Epithelial cell of proximal tubule (primary cell): ENCODE data around the gene INPP5A. TPM values are rescaled to one million over a fixed set of nuclear protein-coding genes. Genes with fewer than 3 reads are reported as not detected.

Source experiments
- DNase-seq: peaks from one replicate; pipeline ENCODE4 v3.0.0-alpha.2; 2011; ENCODE audit warnings: low read depth
- H3K4me3 ChIP-seq: 2 replicates; pipeline ENCODE4 v1.5.1; 2011; ENCODE audit warnings: low read depth, mild to moderate bottlenecking, low read length
- total RNA-seq: library from RNA; depleted of rRNA; stranded (reverse); fragments of >200 nt; gene quantifications from 2 replicates; pipeline ENCODE4 v1.2.3, GENCODE V29; 2015
- TF ChIP-seq, protein P1 (sequence below): conservative IDR thresholded peaks from 2 replicates; pipeline ENCODE4 v1.5.1; 2012; ENCODE audit warnings: low read depth, mild to moderate bottlenecking, low read length

INPP5A gene
- total RNA-seq, 1 donor from 2014 or later, result 30.4 TPM

DNA sequence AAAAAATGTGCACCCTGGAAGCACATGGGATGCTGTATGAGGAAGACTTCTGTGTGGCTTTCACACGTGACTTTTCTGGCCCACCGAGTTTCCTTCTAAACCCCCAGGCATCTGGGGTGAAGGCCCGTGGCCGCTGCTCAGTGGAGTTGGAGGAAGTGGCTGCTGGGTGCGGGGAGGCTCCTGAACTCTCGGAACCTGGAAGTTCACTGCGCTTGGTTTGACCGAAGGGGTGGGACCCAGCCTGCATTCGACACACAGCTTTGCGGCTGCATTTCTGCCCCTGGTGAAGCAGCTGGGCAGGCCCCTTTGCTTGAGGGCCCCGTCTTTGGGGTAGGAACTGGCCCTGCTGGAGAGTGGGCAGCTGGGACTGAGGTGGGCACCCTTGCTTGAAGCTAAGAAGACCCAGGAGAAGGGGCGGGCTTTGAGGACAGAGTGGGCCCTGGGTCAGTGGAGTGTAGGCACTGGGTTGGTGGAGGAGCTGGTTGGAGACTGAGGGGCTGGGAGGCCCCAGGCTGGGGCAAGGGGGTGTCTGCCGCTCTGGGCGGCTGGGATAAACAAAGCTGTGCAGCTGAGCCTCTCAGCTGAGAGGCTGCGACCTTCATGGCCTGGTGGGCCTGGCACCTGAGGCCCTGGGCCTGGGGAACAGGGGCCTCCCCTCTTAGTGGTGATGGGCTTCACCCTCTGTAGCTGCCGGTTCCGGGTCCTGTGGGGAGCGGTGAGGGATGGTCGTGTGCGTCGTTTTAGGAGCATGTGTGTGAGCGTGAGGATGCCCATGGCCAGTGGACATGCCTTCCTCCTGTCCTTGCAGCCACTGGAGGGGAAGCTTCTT is 78.0 kb downstream of the INPP5A start:
- no peak overlapping the region for H3K4me3 ChIP-seq
- TF ChIP-seq, protein P1, sequence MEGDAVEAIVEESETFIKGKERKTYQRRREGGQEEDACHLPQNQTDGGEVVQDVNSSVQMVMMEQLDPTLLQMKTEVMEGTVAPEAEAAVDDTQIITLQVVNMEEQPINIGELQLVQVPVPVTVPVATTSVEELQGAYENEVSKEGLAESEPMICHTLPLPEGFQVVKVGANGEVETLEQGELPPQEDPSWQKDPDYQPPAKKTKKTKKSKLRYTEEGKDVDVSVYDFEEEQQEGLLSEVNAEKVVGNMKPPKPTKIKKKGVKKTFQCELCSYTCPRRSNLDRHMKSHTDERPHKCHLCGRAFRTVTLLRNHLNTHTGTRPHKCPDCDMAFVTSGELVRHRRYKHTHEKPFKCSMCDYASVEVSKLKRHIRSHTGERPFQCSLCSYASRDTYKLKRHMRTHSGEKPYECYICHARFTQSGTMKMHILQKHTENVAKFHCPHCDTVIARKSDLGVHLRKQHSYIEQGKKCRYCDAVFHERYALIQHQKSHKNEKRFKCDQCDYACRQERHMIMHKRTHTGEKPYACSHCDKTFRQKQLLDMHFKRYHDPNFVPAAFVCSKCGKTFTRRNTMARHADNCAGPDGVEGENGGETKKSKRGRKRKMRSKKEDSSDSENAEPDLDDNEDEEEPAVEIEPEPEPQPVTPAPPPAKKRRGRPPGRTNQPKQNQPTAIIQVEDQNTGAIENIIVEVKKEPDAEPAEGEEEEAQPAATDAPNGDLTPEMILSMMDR, result no peak
- DNase-seq, result no peak

DNA sequence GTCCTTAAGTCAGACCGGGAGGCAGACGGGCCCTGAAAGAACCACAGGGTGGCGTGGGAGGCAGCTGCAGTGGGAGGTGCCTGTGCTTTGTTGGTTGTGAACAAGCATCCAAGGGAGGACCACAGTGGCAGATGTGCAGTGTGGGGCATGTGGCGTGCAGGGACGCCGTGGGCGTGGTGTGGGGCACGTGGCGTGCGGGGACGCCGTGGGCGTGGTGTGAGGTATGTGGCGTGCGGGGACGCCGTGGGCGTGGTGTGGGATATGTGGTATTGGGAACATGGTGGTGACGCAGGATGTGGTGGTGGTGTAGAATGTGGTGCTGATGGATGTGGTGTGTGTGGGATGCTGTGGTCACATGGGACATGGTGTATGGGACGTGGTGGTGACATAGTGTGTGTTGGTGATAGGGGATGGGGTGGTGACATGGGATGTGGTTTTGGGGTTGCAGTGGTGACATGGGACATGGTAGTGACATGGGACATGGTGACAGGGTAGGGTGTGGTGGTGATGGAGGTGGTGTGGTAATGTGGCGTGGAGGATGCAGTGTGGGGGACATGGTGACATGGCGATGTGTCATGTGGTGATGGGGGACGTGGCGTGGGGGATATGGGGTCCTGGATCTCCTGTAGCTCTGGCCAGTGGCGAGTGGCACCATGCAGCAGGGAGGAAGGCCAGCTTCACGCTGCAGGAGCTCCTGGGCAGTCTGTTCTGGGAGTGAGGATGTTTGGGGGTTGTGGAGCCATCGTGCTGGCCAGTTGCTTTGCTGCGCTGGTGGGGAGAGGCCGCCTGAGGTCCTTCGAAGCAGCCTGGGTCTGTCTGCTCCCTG is 78.8 kb downstream of the INPP5A start:
- H3K4me3 ChIP-seq, result no peak overlapping the region
- DNase-seq, result no peak
- TF ChIP-seq, protein P1, result no peak

DNA sequence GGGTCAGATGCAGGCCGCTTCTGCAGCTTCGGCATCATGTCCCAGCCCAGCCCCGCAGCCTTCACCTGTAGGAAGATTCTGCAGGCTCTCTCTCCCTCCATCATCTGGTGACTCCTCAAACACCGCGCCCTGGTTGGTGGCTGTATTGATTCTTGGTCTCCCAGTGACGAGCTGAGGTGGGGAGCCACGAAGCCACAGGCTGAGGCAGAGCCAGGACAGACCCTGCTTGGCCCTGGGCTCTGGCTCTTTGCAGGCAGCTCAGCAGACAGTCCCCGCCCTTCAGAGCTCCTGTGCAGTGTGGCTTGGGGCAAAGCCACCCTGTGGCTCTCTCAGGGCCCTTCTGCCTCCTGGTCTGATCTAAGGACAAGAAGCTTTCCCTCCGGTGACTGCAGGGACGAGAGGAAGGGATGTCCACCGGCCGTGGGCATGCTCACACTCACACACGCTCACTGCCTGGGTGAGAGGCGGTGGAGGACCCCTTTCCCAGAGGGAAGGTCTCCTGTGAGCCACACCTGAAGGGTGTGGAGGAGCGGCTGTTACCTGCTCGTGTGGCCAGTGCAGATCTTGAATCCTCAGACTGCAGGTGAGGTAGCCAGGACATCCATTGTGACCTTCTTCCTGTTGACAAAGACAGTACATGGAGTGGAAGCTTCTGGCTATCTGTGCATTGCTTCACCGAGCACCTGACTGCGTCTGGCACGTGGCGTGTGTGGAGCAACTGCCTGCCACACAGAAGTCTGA is 79.6 kb downstream of the INPP5A start:
- no peak overlapping the region for H3K4me3 ChIP-seq
- no peak for DNase-seq
- TF ChIP-seq, protein P1, result no peak

- H3K4me3 ChIP-seq, result no peak overlapping the region
- TF ChIP-seq, protein P1, result no peak
- no peak for DNase-seq
Measured at GRCh38 chr10:132617737-132618052, 80.1 kb downstream of the INPP5A start.

DNA sequence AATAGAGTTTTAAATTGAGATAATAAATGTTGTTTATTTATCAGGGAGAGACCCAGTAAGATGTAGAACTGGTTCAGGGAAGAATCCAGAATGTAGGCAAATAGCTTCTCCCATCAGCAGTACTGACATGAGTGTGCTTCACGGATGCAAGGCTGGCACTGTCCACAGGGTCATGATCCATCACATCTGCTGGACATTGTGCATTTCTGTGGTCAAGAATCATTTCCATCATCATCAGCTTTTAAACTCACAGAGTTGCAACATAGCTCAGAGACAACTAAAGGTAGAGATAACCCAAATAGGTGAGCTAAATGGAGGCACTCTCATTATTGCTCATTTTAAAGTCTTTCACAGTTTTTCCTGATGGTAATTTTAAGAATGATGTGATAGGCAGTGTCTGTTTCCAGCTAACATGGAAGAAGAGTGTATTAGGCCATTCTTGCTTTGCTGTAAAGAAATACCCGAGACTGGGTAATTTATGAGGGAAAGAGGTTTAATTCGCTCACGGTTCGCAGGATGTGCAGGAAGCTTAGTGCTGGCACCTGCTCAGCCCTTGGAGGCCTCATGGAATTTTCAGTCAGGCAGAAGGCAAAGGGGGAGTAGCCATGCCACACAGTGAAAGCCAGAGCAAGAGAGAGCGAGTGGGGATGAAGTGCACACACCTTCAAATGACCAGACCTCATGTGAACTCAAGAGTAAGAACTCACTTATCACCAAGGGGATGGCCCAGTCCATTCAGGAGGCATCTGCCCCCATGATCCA is 80.8 kb downstream of the INPP5A start:
- H3K4me3 ChIP-seq, result no peak overlapping the region
- DNase-seq, result no peak
- TF ChIP-seq, protein P1, result no peak

DNA sequence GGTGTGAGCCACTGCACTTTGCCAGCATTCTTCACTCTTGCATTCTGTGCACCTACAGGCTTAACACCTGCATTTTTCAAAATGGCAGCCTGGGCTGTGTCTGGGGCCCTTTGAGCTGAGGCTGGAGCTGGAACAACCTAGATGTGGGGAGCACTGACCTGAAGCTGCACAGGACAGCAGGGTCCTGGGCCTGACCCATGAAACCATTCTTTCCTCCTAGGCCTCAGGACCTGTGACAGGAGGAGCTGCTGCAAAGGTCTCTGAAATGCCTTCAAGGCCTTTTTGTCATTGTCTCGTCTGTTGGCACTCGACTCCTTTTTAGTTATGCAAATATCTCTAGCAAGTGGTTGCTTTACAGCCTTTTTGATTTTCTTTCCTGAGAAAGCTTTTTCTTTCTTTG is 82.3 kb downstream of the INPP5A start:
- TF ChIP-seq, protein P1, result no peak
- DNase-seq, result no peak
- H3K4me3 ChIP-seq, result no peak overlapping the region
